Gastrocnemius medialis (tissue), 4 donors: ENCODE results near the gene DYNC2I2. TPM values are rescaled to one million over a fixed set of nuclear protein-coding genes. Genes with fewer than 3 reads are reported as not detected.

Experiments used
- ATAC-seq, 2 donors: fragments of 150-250 bp; one replicate each; pipeline ENCODE4 v1.9.1; 2016
- DNase-seq, 2 donors: peaks; one replicate each; pipeline ENCODE4 v3.0.0-alpha.2; 2019
- H3K27ac ChIP-seq, 4 donors: fragments of 200-600 bp; sonication (generic); 1 replicate in 1 of 4; 2 replicates in 3 of 4; pipeline ENCODE4 v1.5.1; 2016 to 2018; ENCODE audit warnings: mild to moderate bottlenecking in 2 of 4, moderate library complexity in 1 of 4
- H3K27me3 ChIP-seq, 3 donors: fragments of 200-600 bp; sonication (generic) in 2 of 3; 1 replicate in 1 of 3; 2 replicates in 2 of 3; pipeline versions ENCODE4 v1.5.1 to v1.6.0; 2016 to 2019; ENCODE audit warnings: mild to moderate bottlenecking in 1 of 3, moderate library complexity in 1 of 3
- H3K36me3 ChIP-seq, 2 donors: fragments of 200-600 bp; sonication (generic) in 1 of 2; one replicate each; pipeline ENCODE4 v1.5.1; 2017 to 2018
- H3K4me1 ChIP-seq, 2 donors: fragments of 200-600 bp; sonication (generic) in 1 of 2; one replicate each; pipeline ENCODE4 v1.5.1; 2016 to 2017; ENCODE audit warnings: mild to moderate bottlenecking in 2 of 2
- H3K4me3 ChIP-seq, 4 donors: fragments of 200-600 bp; sonication (generic) in 3 of 4; 1 replicate in 1 of 4; 2 replicates in 3 of 4; pipeline ENCODE4 v1.5.1; 2016 to 2019; ENCODE audit warnings: mild to moderate bottlenecking in 2 of 4
- H3K9me3 ChIP-seq, 3 donors: fragments of 200-600 bp; sonication (generic) in 2 of 3; 1 replicate in 1 of 3; 2 replicates in 2 of 3; pipeline ENCODE4 v1.5.1; 2016 to 2019
- CTCF ChIP-seq, 5 experiments: fragments of 450-650 bp in 3 of 5; fragments of 200-600 bp in 2 of 5; sonication (generic) in 2 of 5; IDR thresholded peaks in 4 of 5; conservative IDR thresholded peaks in 1 of 5; 1 replicate in 4 of 5; 2 replicates in 1 of 5; pipeline ENCODE4 v1.5.1; 2016 to 2019; ENCODE audit warnings: antibody characterized with exemption in 5 of 5, mild to moderate bottlenecking in 3 of 5, moderate library complexity in 3 of 5
- POLR2A ChIP-seq, 2 donors: fragments of 450-650 bp; IDR thresholded peaks; one replicate each; pipeline ENCODE4 v1.6.1; 2017; ENCODE audit warnings: antibody characterized with exemption in 2 of 2, mild to moderate bottlenecking in 2 of 2, moderate library complexity in 2 of 2
- in situ Hi-C, 4 donors: fragments of 200-750 bp; cut with MboI; loops; one replicate each; pipeline versions ENCODE4 v1.15.0 to v1.8.0; 2017; ENCODE audit warnings: low sequenced_read_pairs in 4 of 4
- intact Hi-C: fragments of 100-400 bp; cut with DNase I; formaldehyde crosslinking; loops from one replicate; pipeline ENCODE4 v1.15.1; 2023; ENCODE audit warnings: low total_unique reads
- total RNA-seq, 4 donors: library from RNA; depleted of rRNA; stranded (reverse); fragments of >200 nt; gene quantifications; one replicate each; pipeline versions ENCODE4 v1.1.0 to v1.2.3, GENCODE V29; 2016

Gene DYNC2I2
- total RNA-seq, 4 donors from 2014 or later = 11.4 to 29.1 (median 21.1) TPM

GRCh38 chr9:128626181-128626580 is 30.5 kb downstream of the DYNC2I2 start:
- peaks cover 0 to 72% of the 10 kb centered on the region in 2 donors for H3K36me3 ChIP-seq
- DNase-seq = no peak
- peaks cover 19 to 23% of the 10 kb centered on the region in 2 donors for H3K4me1 ChIP-seq
- in situ Hi-C loops (no loop called here), intact Hi-C loops (no loop called here)
- ATAC-seq = no peak
- H3K9me3 ChIP-seq = no peaks in the 10 kb centered on the region
- TF ChIP-seq CTCF (IDR thresholded peaks at IDR 0.05 in 4 of 5, conservative IDR thresholded peaks at IDR 0.05 in 1 of 5) (no peak), POLR2A (IDR thresholded peaks at IDR 0.05) (no peak)
- no peak overlapping the region for H3K4me3 ChIP-seq
- no peak overlapping the region for H3K27ac ChIP-seq
- H3K27me3 ChIP-seq = no peaks in the 10 kb centered on the region

- no peak for TF ChIP-seq CTCF (IDR thresholded peaks at IDR 0.05 in 4 of 5, conservative IDR thresholded peaks at IDR 0.05 in 1 of 5)
- Histone ChIP-seq H3K4me1 (peaks cover 19 to 23% of the 10 kb centered on the region in 2 donors), H3K36me3 (peaks cover 0 to 72% of the 10 kb centered on the region in 2 donors), H3K27ac (no peak overlapping the region), H3K4me3 (no peak overlapping the region), H3K9me3 (no peaks in the 10 kb centered on the region), H3K27me3 (no peaks in the 10 kb centered on the region)
- DNase-seq (no peak), ATAC-seq (no peak)
- in situ Hi-C loops = no loop called here
- intact Hi-C loops = no loop called here
These were observed 31.1 kb downstream of the DYNC2I2 start for GRCh38 chr9:128625391-128626146.

- TF ChIP-seq POLR2A (IDR thresholded peaks at IDR 0.05) (no peak), CTCF (IDR thresholded peaks at IDR 0.05 in 4 of 5, conservative IDR thresholded peaks at IDR 0.05 in 1 of 5) (no peak)
- no peak overlapping the region for H3K27ac ChIP-seq
- peaks cover 0 to 78% of the 10 kb centered on the region in 2 donors for H3K36me3 ChIP-seq
- in situ Hi-C loops = no loop called here
- H3K4me3 ChIP-seq = no peak overlapping the region
- DNase-seq (no peak), ATAC-seq (no peak)
- no peaks in the 10 kb centered on the region for H3K27me3 ChIP-seq
- peaks cover 19 to 23% of the 10 kb centered on the region in 2 donors for H3K4me1 ChIP-seq
- H3K9me3 ChIP-seq = no peaks in the 10 kb centered on the region
- intact Hi-C loops = no loop called here
These were observed 32.1 kb downstream of the DYNC2I2 start for GRCh38 chr9:128624566-128624965.

- in situ Hi-C loops = no loop called here
- DNase-seq = no peak
- peaks cover 0 to 2% of the 10 kb centered on the region in 2 donors for H3K4me1 ChIP-seq
- no peaks in the 10 kb centered on the region for H3K9me3 ChIP-seq
- TF ChIP-seq CTCF (IDR thresholded peaks at IDR 0.05 in 4 of 5, conservative IDR thresholded peaks at IDR 0.05 in 1 of 5) = no peak
- no peak for TF ChIP-seq POLR2A (IDR thresholded peaks at IDR 0.05)
- H3K4me3 ChIP-seq = no peak overlapping the region
- no peak for ATAC-seq
- H3K36me3 ChIP-seq = peaks cover 0 to 82% of the 10 kb centered on the region in 2 donors
- no peak overlapping the region for H3K27ac ChIP-seq
- intact Hi-C loops = no loop called here
- H3K27me3 ChIP-seq = no peaks in the 10 kb centered on the region
These were observed 34.8 kb downstream of the DYNC2I2 start for GRCh38 chr9:128621730-128622455.
